G401.6 (cell line): ENCODE data around the gene CADM3.

Experiments
- FAIRE-seq: peaks from 2 replicates; lab custom pipeline; 2012; peaks lifted over from hg19 to GRCh38; lab: Jason Lieb, UNC

CADM3 gene

DNA sequence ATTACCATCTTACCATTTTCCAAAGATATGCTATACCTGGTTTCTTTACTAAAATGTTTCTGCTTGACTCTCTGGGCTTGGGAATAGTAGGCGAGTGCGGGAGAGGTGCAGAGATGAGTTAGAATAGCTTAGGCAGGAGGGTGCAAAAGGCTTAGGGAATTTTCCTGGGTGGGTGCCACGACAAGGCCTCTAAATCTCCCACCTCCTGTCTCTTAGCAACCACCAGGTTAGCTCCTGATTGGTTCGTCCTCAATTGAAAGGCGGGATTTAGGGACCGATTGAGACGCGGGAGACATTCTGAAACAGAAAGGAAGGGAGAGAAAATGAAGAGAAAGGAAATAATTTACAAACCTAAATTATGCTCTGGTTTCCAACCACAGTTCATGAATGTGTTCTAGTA is 36.4 kb downstream of the CADM3 start:
- no peak for FAIRE-seq

DNA sequence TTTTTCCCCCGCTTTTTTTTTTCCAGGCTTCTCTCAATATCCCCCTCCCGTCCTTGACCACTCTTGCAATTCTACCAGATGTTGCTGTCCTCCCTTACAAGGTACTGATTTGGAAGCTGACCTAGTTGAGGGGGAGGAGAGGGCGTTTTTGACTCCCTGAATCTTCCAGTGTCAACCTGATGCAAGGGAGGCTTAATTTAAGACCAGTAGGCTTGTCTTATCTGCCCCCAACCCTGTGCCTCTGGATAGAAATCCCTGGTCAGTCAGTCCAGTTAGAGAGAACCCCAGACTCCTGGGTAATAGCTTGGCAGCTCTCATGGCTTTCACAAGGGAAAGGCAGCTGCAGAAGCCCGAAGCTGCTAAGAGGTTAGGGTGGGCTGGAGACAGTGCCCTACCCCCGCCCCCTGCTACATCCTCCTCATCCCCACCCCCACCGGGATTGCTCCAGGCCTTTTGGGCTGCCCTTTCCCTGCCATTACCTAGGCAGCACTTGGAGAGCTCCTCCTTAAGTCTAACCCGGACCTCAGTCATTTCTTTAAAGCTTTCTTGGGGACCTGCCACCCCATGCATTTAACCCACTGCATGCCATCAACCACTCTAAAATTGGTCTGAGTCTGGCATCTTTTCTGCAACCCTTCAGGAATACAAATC is 36.9 kb downstream of the CADM3 start:
- FAIRE-seq: no peak

DNA sequence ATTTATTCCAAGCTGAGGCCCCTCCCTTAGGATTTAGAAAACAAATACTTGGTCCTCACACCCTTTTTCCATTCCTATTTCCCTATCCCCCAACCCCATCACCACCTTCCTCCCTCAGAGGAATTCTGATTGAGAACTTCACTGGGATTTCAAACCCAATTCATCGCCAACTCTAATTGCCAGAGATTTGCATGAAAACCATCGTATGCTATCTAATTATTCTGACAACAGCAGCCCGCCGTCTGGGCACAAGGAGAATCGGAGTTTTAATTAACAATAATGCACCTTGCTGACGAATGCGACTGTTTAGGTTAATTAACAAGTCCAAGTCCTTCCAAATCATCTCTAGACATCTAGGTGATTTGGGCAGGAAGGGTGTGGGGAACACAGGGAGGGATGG is 37.6 kb downstream of the CADM3 start:
- no peak for FAIRE-seq

DNA sequence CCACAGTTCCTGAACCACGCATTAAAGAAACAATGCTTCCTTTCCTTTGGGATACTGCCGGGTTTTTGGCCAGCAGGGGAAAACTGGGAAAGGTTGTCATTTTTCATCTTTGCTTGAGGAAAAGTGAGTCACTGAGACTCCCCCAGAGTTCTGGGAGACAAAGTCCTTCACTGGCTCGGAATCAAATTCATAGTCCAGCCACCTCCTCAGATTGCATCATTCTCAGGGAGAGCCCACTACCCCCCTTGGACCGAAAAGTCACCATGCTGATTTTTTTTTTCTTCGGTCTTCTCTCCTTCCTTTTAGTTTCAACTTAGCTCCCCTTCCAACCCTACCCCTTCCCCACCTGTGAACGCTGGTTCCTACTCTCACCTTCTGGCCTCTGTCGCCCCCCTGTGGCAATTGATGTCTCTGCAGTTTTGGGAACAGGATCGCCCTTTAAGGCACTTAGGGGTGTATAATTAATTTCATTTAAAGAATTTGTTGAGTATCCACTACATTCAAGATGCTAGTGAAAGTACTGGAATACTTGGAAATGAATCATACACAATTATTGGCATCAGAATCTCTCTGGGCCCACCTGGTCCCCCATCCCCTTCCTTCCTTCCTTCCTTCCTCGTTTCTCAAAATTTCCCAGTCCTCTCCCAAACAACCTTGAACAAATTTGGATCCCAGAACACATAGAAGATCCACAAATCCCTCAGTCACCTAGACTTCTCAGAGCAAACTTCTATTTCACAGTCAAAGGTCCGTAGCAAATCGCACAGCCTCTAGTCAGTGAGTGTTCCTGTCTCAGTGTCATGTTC is 40.1 kb downstream of the CADM3 start:
- FAIRE-seq: no peak

DNA sequence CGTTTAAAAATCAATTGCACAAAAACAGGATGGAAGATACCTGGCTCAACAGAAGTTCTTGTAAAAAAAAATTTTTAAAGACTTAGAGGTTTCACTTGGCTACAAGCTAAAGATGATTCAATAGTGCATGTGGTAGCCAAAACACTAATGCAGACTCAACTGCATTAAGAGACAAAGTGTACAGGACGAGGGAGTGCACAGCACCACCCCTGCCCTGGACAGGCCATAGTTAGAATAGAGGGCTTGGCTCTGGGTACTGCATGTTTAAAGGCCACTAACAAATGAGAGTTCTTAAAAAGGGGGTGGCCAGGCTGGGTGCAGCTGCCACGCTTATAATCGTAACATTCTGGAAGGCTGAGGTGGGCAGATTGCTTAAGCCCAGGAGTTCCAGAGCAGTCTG is 41.2 kb downstream of the CADM3 start:
- FAIRE-seq: no peak

DNA sequence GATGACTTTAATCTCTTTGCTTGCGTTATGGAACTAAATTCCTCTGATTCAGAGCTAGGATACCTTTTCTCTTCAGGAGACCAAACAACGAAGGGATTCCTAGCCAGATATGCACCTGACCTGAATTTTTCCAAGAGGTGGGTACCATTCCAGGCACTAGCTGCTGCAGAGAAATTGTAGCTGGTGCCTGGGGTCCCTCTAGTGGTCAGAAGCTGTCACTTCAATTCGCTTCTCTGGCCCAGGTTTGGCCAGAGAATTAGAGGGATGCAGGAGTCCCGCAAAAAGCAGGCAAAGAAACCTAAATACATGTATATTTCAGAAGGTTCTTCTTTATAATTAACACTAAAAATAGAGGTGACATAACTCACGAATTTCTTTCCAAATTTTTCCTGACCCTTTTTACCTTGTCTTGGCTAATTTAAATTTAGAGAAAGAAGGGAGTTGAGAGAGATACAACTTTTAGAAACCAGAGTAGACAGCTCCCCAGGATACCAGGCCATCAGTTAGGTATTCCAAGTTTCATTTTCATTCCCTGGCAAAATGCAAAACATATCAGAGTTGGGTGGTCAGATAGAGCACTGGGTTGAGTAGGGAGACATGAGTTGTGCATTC is 42.8 kb downstream of the CADM3 start:
- no peak for FAIRE-seq

DNA sequence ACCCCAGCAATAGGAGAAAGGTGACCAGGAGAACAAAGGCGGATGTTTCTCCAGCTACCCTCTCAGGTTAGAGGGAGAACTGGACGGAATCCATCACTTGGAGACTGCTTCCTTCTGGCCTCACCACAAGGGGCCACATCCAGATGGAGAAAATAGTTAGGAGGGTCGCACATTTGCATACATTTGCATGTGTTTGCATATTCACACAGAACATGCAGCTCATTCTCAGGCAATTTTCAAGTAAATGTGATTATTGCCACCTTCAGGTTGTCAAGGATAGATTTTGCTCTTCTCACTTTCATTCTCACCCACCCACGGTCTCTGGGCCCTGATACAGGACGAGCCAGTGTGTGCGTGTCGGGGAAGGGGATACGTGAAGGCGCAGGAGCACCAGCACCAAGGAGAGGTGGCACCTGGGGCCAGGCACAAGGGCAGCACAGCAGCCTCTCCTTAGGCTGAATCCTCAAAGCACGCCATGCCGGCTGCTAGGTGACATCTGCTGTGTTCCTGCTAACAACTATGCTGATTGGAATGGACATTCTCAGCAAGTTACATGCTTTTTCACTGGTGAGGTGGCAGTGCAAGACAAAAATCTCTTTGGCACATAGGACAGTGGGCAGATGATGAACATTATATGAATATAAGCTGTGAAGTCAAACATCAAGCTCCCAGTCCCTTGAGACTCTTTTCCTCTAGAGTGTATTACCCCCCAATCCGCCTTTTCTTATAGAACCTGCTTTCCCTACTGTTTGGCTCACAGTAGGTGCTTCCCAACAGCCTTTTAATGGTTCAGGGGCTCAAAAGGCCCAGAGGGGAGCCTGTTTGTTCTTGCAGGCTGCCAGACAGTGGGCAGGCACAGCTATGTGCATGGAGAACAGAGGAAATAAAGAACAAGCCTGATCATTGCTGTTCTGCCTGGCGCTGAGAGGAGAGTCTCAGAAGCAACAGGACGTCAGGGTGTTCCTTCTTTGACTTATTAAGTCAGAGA is 47.5 kb downstream of the CADM3 start:
- FAIRE-seq: no peak

DNA sequence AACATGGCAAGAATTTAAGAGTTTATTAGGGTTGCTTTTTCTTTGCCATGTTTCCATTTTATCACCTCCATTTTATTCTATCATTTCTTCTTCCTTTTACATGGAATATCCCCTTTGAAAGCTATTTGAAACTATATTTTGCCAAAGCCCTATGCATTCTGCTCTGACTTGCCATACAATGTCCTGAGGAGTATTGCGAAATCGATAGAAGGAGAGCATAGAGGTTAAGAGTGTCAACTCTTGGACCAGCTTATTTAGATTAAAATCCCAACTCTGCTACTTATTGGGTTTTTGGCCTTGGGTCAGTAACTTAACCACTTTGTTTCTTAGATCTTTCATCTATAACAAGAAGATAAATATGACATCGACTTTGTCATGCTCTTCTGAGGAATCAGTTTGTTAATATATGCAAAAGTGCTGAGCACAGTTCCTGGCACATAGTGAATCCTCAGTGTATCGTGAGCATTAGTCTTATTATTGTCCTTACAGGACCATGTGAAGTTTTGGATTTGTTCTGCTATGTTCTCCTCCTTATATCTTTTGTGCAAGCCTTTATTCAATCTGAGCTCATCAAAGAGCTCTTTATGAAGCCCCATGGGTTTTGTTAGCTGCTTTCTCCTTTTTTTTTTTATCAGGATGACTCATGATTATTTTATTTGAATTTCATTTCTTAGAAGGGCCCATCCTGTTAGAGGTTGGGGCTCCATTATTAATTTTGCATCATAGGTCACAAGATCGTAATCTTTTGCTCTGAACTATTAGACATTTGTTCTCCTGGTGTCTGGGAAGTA is 50.9 kb downstream of the CADM3 start:
- FAIRE-seq: no peak

DNA sequence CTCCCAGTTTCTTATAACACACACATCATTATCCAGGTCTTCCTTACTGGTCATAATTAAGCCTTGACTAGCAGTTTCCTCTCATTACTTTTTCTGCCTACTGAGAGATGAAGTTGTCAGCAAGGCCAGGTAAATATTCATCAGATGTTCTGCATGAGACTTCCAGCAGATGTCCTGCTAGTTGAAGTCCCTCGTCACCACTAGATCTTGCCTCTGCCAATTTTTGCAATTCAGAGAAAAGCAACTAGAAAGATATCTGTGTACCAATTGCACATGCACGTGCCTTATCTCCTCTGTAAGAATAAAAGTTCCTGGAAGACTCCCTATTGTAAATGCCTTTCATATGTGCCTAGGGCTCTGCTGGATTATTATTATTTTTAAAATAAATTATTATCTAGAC is 51.6 kb downstream of the CADM3 start:
- FAIRE-seq: no peak

DNA sequence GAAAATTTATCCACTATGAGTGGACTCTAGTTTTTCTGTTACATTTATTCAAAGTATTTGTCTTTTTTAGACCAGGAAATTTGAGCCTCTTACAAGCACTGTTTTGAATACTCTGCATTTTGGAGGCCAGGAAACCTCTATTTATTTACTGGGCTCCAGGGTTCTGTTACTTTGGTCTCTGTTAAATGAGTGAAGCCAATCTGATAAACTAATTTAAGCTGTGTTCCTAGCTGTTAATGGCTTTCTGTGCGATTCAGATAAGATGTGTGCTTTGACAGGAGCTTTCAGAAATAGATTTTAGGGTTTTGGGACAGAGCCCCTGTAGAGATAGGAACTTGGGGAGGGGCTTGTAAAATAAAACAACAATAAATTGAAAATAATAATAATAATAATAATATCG is 57.1 kb downstream of the CADM3 start:
- FAIRE-seq: no peak

DNA sequence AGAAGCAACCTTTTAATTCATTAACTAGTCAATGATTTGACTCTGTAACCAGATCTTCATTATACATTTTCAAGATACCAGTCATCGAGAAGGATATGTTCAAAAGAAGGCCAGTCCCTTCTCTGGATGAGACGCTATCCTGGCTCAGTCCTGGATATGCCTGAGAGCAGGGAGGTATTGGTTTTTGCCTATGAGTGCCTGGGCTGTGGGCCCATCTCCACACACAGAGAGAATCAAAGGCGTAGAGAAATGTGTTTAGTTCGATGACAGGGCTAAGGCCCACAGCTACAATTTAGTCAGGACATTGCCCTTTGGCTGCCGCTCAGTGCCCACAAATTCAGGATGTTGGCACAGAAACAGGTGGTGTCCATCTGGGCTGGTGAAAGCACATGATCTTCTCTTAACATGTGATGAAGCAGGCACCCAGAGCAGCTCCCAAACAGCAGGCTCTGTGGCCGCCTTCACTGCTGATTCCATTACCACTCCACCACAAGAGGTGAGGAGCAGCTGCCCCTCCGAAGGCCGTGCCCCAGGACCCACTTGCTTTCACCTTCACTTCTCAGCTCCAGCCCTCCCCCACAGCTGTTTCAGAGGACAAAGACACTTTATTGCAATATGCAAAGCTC is 58.0 kb downstream of the CADM3 start:
- no peak for FAIRE-seq

DNA sequence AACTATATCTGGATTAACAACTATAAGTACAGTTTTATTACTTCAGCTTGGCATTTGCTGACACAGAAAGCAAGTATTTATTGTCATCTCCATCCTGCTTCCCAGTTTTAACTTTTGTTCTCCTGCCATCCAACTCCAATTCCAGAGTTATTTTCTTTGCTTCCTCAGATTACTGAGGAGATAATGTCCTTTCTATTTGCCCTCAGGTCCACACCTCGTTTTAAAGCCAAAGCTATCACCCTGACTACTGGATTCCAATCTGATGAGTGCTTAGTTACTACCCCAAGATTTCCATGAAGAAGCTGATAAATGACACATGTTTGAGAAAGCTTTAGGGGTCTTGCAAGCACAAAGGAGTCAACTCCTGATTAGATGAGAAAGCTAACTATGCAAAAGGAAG is 58.5 kb downstream of the CADM3 start:
- no peak for FAIRE-seq

DNA sequence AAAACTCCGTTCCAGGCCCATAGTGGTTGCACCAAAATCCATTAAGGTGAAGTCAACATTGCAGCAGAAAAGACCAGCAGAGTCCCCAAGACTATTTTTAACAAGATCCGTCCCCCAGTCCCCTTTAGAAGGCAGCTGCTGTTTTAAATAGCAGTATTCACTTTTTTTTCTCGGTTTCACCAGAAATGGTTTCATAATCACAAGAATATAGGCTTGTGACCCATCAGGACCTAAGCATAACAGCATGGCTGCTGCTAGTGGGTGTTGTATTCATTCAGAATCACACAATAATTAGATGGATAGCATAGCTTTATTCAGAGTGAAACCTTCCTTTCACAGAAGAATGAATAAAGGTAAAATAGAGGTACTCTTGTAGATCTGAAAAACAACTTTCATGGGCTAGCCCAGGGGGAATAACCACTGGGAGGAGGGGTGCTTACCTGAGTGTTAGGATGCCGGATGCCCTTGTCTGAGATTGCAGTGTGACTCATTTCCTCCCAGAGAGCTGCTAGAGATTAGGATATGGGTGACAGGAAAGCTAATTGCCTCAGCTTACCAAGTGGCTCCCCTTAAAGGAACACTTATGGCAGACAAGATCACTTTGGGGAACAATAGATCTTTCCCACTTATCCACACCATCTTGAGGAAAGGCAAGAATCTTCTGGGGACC is 68.3 kb downstream of the CADM3 start:
- FAIRE-seq: no peak

DNA sequence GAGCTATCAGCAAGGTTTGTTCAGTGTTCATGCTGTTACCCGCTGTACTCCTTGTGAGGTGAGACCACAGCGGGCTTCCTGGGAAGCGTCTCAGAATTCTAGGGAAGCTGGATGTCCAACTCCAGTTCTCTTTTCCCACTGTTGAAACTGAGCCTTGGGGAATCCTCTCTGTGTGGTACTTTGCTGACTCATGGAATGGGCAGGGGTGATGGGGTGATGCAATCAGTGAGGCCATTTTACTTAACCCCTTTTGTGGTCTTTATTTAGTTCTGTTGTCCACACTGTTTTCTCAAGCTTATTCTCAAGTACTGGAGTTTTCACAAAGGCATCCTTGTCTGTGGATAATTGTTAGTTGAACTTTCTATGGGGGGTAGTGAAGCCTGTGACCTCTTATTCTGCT is 75.9 kb downstream of the CADM3 start:
- no peak for FAIRE-seq

DNA sequence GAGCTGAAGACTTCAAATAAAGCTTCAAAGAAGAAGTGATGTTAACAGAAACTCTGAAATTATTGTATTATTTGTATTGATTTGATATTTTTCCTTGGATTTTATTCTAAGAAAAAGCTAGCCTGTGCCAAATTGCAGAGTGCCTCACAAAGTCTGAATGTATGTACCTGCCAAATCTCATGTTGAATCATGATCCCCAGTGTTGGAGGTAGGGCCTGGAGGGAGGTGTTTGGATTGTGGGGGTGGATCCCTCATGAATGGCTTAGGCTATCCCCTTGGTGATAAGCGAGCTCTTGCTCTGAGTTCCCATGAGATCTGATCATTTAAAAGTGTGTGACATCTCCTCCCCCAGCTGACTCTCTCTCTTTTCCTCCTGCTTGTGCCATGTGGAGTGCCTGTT is 76.9 kb downstream of the CADM3 start:
- no peak for FAIRE-seq

DNA sequence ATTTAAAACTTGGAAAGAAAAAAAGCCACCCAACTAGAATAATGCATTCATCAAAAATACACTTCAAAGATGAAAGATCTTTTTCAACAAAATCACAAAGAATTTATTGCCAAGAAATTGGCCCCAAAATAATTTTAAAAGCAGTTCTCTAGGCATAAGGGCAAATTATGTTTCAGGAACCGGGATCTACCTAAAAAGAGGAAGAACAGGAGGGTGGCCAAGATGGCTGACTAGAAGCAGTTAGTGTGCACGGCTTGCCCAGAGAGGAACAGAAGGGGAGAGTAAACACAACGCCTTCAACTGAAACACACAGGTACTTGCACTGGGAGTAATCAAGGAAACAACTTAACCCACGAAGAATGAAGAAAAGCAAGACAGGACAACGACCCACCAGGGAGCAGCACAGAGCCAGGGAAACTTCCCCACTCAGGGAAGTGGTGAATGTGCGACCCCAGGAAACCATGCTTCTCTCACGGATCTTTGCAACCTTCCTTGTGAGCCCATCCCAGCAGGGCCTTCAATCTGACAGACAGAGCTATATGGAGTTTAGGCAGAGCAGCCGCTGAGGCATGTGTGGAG is 79.3 kb downstream of the CADM3 start:
- FAIRE-seq: no peak
